SK-N-SH (cell line): ENCODE results near the gene SETX.

ENCODE experiments used
- POLR2AphosphoS5 ChIP-seq: IDR thresholded peaks from 2 replicates; pipeline ENCODE4 v1.6.1; 2012; ENCODE audit warnings: low read depth, low read length
- RFX5 ChIP-seq: IDR thresholded peaks from 2 replicates; pipeline ENCODE4 v1.6.1; 2012; ENCODE audit warnings: mild to moderate bottlenecking, improper control_type of control experiment, low read length
- RXRA ChIP-seq: IDR thresholded peaks from 2 replicates; pipeline ENCODE4 v1.4.0; 2012; ENCODE audit warnings: low read depth, mild to moderate bottlenecking, borderline replicate concordance
- TF ChIP-seq, protein P1 (sequence below): fragments of 200-600 bp; sonication (generic); IDR thresholded peaks from 2 replicates; pipeline ENCODE4 v1.6.1; 2017; ENCODE audit warnings: antibody characterized with exemption, mild to moderate bottlenecking, moderate library complexity
- TF ChIP-seq, protein P2 (sequence below): IDR thresholded peaks from 2 replicates; pipeline ENCODE4; 2012

DNA sequence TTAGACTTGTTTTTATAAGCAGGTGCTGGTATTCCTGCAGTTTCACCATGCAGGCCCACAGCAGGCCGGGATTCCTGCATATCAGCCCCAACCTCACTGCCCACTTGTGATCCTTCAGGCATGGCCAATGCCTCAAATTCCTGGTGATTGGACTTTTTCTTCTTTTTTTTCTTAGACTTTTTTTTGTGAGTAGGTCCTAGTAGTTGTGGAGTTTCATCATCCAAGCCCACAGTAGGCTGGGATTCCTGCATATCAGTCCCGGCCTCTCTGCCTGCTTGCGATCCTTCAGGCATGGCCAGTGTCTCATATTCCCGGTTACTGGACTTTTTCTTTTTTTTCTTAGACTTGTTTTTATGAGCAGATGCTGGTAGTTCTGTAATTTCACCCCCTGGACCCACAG, 47.0 kb upstream of the SETX start:
- TF ChIP-seq, protein P1, sequence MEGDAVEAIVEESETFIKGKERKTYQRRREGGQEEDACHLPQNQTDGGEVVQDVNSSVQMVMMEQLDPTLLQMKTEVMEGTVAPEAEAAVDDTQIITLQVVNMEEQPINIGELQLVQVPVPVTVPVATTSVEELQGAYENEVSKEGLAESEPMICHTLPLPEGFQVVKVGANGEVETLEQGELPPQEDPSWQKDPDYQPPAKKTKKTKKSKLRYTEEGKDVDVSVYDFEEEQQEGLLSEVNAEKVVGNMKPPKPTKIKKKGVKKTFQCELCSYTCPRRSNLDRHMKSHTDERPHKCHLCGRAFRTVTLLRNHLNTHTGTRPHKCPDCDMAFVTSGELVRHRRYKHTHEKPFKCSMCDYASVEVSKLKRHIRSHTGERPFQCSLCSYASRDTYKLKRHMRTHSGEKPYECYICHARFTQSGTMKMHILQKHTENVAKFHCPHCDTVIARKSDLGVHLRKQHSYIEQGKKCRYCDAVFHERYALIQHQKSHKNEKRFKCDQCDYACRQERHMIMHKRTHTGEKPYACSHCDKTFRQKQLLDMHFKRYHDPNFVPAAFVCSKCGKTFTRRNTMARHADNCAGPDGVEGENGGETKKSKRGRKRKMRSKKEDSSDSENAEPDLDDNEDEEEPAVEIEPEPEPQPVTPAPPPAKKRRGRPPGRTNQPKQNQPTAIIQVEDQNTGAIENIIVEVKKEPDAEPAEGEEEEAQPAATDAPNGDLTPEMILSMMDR = no peak
- no peak for TF ChIP-seq RFX5
- TF ChIP-seq RXRA = no peak
- TF ChIP-seq POLR2AphosphoS5 = no peak
- TF ChIP-seq, protein P2, sequence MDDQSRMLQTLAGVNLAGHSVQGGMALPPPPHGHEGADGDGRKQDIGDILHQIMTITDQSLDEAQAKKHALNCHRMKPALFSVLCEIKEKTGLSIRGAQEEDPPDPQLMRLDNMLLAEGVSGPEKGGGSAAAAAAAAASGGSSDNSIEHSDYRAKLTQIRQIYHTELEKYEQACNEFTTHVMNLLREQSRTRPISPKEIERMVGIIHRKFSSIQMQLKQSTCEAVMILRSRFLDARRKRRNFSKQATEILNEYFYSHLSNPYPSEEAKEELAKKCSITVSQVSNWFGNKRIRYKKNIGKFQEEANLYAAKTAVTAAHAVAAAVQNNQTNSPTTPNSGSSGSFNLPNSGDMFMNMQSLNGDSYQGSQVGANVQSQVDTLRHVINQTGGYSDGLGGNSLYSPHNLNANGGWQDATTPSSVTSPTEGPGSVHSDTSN = no peak
